ENCODE results near the gene TMEM30A.

- TF ChIP-seq CTCF (IDR thresholded peaks at IDR 0.05) (no peak), POLR2A (IDR thresholded peaks at IDR 0.05) (no peak)
Observed at GRCh38 chr6:75221116-75221515, 63.5 kb downstream of the TMEM30A start.

All from heart left ventricle (tissue), 13 donors.